ENCODE measurements around the gene DCT.

DCT gene

DNA sequence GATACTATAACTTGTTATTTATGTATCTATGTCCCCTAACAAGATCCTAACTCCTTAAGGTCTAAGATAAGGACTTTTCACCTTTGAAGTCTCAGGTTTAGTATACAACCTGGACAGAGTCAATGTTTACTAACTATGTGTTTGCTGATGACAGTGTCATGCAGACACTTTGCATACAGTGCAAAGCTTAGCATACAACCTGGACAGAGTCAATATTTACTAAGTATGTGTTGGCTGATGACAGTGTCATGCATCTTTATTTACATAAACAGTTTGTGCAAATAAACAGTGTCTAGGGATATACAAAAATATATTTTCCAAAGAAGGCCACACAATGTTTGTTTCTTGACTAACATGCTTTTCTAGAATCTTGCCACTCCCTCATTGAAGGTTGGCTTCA is 34.7 kb downstream of the DCT start:
- peak; percentile 65 to 70 for DNase-seq

DNA sequence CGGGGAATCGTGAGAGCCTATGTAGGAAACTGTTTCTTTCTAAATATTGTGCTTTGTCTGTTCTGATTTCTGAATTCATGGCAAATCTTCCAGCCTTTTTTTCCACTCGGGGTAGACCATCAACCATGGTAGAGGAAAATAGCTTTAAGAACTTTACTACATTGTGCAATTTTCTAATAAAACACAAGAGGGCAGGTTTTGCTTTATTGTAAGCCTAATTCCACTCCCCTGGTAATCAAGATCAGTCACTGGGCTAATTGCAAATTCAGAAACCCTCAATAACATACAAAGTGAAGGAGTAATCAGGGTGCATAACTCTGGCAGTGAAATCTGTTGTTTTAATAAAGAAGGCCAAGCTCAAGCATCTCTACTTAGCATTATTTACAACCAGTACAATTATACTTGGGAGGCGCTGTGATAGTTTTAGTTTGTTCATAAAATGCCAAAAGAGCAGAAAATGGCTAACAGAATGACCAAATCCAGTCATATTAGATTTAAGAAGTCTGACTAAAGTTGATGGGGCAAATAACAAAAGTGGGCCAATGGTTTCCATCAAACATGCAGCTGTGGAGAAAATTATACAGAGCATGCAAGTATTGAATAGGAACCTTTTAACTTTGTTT is 43.8 kb downstream of the DCT start:
- DNase-seq: peak; percentile 84 to 93

DNA sequence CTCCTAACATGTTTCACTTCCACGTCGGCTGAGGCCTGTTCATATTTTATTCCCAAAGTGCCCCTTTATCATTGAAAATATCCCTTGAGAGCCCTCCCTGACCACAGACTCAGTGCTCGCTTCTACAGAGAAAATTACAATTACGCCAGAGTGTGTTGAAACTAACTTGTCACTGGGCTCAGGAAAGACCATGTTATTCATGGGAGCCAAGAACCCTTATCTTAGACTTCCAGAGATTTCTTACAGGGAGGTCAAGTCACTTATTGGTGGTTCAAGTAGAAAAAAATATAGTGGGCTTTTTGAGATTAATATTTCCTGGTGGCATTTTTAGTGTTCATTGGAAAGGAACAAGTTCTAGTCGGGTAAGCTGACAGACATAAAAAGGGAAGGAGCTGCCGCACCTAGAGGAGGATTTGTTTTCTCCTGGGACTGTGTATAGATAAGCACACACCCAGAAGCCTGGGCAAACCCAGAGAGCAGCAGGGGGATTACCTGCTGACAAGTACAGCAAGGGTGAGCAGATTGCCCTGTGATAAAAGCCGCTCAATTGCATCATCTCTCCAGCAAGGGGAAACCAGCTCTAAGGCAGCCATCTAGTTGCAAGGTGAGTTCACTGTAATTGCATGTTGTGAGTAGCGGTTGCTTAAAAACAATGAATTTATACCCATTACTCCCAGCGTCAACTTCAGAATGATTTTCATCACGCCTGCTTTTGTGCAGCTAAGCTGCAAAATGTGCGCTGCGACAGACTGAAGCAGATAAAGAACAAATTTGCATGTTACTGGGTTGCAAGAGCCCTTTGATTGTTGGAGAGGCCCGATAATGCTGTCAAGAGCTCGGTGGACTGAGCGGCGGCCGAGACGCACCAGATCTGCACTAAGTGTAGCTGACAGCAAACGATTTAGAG is 46.2 kb downstream of the DCT start:
- DNase-seq: peak; percentile 96

GRCh38 chr13:94431987-94432386 is 47.5 kb downstream of the DCT start:
- DNase-seq: no peak

DNA sequence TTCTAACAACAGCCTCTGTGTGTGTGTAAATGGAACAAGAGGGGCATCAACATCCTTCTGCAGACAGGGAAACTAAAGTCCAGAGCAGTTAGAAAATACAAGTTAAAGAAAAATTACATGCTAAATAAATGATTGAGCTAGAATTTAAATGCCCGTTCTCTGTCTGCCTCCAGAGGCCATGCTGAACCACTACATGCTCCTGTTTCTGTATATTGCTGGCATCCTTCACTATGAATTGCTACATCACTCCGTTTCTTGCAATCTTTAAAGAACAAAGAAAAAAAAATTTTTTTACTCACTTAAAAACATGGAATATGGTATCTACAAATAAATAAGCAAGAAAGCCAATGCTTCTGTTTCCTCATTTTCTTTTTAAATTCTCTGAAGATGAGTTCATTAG is 47.9 kb downstream of the DCT start:
- peak in 1 of 2 experiments; percentile 20 for DNase-seq

GRCh38 chr13:94427313-94427953 is 52.0 kb downstream of the DCT start:
- peak in 1 of 2 experiments; percentile 37 for DNase-seq

- DNase-seq: no peak
Observed at GRCh38 chr13:94419925-94420305, 59.6 kb downstream of the DCT start.

GRCh38 chr13:94419304-94419924 is 60.1 kb downstream of the DCT start:
- DNase-seq: no peak

- DNase-seq: no peak
Observed at GRCh38 chr13:94417294-94417693, 62.2 kb downstream of the DCT start.

DNA sequence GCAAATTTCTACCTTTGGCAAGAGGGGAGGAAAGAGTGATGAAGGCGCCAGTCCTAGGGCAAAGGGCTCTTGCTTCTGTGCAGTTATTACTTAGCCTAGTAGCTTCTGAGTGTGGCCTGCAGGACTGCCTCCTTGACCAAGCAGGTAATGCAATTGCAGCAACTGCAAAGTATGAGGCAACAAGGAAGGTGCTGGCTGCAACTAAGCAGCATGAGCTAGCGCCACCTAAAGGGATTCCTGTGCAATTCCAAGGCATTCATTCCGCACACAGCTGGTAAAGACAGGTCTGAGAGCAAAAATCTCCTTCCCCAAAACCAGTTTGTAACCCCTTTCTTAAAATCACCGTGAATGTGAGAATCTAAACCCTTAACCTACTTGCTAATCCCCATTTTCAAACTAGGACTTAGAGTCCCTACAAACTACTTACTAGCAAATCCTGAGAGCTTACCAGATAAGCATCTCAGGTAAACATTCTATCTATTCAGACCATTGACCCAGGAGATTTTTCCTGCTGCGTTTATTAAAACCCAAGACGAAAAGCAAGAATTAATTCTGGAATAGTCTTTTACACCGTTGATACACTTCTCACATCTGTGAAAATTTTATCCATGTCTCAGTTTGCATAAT is 62.9 kb downstream of the DCT start:
- DNase-seq: peak; percentile 24 to 80

DNA sequence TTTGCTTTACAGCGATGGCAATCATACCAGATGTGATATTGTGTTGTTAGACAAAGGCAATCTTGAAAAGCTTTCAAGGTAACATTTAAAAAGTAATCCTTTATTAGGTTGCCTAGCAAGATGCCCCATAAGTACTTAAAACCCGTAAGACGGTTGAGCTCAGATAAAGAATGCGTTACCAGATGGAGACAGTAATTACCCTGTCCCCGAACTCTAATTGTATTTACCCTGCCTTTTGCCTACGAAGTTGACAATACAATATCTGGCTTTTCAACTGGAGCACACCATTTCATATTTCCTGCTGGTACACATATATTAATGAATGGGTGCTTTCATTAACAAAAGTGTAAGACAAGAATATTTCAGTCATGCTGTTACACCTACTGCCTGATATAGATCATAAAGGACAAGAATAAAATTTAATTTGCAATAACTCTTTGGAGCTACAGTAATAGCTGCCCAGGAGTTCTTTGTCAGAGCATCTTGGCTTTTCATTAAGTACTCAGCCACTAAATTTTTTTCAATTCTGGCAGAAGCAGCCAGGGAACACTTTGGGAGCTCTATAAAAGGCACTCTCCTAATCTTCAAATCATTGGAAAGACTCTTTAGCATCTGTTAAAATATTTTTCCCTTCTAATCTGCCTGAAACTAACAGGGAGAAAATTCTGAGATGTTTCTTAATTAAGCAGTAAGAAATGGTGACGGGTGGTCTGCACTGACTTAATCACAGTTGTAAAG is 63.8 kb downstream of the DCT start:
- no peak for DNase-seq

DNA sequence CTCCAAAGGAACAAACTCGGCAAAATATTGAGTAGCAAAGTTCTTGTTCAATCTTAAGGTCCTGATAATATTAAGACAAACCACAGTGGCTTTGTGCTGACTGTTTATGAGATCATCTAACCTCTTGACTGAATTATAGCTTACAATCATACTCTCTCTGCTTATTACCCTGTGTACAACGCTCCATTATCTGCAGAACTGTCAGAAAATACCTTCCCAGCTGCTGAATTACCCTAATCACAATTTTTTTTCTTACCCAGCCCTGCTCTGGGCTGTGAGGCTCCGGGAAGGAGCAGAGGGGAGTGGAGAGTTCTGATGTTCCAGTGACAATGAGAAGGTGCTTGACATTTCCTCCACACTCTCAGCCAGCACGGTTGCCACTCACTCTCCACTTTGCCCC is 64.8 kb downstream of the DCT start:
- DNase-seq: no peak

DNA sequence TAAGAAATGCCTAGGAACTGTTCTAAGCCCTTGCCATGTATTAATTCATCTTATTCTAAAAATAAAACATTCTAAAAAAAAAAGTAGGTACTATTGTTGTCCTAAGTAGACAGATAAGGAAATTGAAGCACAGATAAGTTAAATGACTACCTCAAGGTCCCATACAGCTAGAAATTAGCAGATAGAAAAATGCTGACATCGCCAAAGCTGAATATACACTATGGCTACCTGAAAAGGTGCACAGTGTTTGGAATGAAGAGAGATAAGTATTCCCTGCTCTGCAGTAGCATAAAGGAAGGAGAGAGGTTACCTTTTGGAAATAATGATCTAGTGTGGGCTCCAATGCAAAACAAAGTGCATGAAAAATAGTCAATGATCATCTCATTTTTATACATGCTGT is 65.3 kb downstream of the DCT start:
- DNase-seq: no peak

- no peak for DNase-seq
Observed at GRCh38 chr13:94413598-94413944, 65.9 kb downstream of the DCT start.

DNA sequence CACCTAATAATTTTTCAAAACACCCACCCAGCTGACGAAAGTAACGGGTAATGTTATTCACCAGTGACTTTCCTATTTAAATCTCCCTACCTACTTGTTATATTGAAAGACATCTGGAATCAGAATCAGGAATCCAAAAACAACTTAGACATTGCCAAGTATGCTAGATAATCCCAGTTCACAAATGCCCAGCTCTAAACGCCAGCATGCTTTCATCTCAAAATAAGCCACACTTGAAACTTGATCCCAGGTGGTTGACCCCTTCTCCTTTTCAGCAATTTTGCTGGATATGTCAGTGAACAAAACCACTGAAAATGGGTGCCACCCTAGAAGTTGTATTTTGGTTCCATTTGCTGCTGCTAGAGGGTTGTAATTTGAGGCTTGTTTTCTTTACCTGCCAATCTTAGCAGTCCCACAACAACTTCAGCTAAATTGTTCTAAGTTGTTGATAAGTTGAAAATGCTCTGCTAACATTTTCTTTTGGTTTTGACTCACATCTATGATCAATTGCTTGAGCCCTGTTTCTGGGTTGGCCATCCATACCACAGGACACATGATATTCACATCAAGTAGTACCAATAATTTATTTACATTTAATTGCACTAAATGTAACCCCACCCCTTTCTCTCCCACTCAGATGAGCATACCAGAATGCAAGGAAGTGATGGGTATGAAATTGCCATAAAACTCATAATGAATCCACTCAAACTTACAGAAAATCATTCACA is 66.4 kb downstream of the DCT start:
- no peak for DNase-seq

- no peak for DNase-seq
Observed at GRCh38 chr13:94411747-94412146, 67.7 kb downstream of the DCT start.

DNA sequence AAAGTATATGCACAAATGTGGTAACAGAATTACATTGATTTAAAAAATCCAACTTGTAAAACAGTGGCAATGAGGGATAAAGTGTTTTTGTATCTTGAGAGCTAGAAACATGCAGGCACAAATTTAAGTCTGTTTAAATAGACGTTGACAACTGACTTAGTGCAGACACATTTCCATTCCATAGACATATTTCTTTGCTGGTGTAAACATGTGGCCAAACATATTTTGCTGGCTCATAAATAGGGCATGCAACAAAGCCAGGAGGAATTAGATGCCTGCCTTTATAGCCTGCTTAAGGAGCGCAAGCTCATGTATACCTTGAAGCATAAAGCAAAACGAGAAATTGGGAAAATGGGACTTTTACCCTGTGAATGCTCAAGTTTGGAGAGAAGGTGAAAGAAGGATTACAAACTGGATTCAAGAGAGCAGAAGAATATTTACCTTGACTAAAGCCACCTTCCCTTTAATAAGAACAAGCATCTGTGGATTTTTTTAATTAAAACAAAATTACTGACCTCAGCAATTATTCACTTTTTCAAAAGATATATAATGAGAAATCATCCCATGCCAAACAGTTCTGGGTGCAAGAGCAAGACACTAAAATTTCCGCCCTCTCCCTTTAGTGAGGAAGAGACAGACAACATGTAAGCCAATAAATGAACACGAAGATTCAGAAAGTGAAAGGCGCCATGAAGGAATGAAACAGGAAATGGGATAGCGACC is 71.0 kb downstream of the DCT start:
- DNase-seq: no peak

- no peak for DNase-seq
Observed at GRCh38 chr13:94400874-94401273, 78.6 kb downstream of the DCT start.

- DNase-seq: no peak
Observed at GRCh38 chr13:94399812-94400211, 79.7 kb downstream of the DCT start.

- no peak for DNase-seq
Observed at GRCh38 chr13:94395860-94396259, 83.6 kb downstream of the DCT start.

GRCh38 chr13:94394723-94395122 is 84.8 kb downstream of the DCT start:
- DNase-seq: no peak

All from NCI-H526 (cell line).